ENCODE data around the gene VWCE. TPM values are rescaled to one million over a fixed set of nuclear protein-coding genes. Genes with fewer than 3 reads are reported as not detected.
A peak's percentile ranks its signal among the peaks of the same experiment; 100 is the strongest.

Gene VWCE
- polyA plus RNA-seq, 1 donor (not counting 4 experiments of a cell fraction or from before 2014, with no cell fraction given): 0.30 TPM

DNA sequence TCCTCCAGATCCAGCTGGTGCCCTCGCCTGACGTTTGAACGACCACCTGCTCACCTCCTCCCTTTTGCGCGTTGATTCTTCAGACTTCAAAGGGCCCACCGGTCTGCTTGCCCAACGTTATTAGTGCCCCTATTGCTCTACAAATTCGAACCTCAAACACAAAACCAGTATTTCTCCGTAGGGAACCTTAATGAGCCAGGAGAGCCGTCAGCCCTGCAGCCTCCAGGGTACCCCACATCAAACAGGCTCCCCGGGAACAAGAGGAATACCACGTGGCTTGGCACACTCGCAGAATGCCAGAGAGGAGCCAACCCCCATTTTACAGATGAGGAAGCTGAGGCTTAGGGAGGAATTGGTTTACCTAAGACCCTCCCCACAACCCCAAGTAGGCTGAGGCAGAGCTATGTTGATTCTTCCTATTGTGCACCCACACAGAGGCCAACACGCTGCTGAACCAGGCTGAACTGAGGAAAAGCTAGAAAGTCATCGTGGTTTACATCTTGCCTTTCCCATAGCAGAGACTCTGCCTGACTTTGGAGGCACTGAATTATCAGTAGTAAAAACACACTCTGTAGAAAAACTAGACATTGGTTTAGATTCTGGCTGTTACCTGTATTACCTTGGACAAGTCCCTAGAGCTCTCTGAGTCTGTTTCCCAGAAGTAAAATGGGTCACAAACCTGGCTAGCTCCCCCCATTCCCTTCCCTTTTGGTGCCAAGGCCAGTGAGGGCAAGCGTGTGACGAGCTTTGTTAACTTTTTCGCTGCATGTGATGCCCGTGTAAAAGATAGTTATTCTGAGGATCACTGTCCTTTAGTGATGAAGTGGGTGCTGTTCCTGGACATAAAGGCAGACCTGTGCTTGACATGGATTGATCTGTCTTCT is 38.7 kb upstream of the VWCE start:
- Histone ChIP-seq H3K79me2 (ENCODE audit: control insufficient read depth, insufficient read depth, low read length) (peaks cover 41% of the 10 kb centered on the region), H3K27me3 (ENCODE audit: control insufficient read depth, extremely low read depth, insufficient read depth, low read length) (no peaks in the 10 kb centered on the region), H3K4me3 (ENCODE audit: control insufficient read depth in 2 of 3, extremely low read depth in 1 of 3, insufficient read depth in 2 of 3, low read depth in 1 of 3, low read length in 3 of 3) (peak overlapping the region; percentile 84 to 92 (median 87)), H4K20me1 (ENCODE audit: control insufficient read depth, extremely low read depth, insufficient read depth, low read length) (peaks cover 3% of the 10 kb centered on the region), H3K9ac (ENCODE audit: control insufficient read depth, extremely low read depth, insufficient read depth, low read length) (peak overlapping the region; percentile 99), H3K27ac (ENCODE audit: control insufficient read depth, insufficient read depth, low read length) (peak overlapping the region; percentile 89), H2AFZ (ENCODE audit: control insufficient read depth, low read length) (peak overlapping the region; percentile 83), H3K4me1 (ENCODE audit: control insufficient read depth, extremely low read depth, insufficient read depth, low read length) (peaks cover 30% of the 10 kb centered on the region), H3K9me1 (ENCODE audit: control insufficient read depth, extremely low read depth, insufficient read depth, low read length) (no peaks in the 10 kb centered on the region), H3K36me3 (ENCODE audit: control insufficient read depth in 2 of 2, extremely low read depth in 1 of 2, insufficient read depth in 2 of 2, low read length in 2 of 2) (peaks cover 11 to 14% of the 10 kb centered on the region in 2 experiments), H3K9me3 (ENCODE audit: control insufficient read depth, low read depth, low read length) (no peaks in the 10 kb centered on the region), H3K4me2 (ENCODE audit: control insufficient read depth, extremely low read depth, insufficient read depth, low read depth, low read length) (peak overlapping the region; percentile 99)
- no peak for FAIRE-seq
- dilution Hi-C loops (cut with MboI; ENCODE audit: extremely low pct_ligation_motif_present, low sequenced_read_pairs): no loop called here
- TF ChIP-seq EZH2 (IDR thresholded peaks at IDR 0.05; ENCODE audit: low read length): no peak
- TF ChIP-seq, protein P1, sequence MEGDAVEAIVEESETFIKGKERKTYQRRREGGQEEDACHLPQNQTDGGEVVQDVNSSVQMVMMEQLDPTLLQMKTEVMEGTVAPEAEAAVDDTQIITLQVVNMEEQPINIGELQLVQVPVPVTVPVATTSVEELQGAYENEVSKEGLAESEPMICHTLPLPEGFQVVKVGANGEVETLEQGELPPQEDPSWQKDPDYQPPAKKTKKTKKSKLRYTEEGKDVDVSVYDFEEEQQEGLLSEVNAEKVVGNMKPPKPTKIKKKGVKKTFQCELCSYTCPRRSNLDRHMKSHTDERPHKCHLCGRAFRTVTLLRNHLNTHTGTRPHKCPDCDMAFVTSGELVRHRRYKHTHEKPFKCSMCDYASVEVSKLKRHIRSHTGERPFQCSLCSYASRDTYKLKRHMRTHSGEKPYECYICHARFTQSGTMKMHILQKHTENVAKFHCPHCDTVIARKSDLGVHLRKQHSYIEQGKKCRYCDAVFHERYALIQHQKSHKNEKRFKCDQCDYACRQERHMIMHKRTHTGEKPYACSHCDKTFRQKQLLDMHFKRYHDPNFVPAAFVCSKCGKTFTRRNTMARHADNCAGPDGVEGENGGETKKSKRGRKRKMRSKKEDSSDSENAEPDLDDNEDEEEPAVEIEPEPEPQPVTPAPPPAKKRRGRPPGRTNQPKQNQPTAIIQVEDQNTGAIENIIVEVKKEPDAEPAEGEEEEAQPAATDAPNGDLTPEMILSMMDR (optimal IDR thresholded peaks at IDR 0.05 in 1 of 3, IDR thresholded peaks at IDR 0.05 in 1 of 3, conservative IDR thresholded peaks at IDR 0.05 in 1 of 3; ENCODE audit: extremely low read depth in 1 of 3, insufficient read depth in 2 of 3, low read length in 3 of 3): no peak
- no peak for DNase-seq (ENCODE audit: low read depth, low spot score)

DNA sequence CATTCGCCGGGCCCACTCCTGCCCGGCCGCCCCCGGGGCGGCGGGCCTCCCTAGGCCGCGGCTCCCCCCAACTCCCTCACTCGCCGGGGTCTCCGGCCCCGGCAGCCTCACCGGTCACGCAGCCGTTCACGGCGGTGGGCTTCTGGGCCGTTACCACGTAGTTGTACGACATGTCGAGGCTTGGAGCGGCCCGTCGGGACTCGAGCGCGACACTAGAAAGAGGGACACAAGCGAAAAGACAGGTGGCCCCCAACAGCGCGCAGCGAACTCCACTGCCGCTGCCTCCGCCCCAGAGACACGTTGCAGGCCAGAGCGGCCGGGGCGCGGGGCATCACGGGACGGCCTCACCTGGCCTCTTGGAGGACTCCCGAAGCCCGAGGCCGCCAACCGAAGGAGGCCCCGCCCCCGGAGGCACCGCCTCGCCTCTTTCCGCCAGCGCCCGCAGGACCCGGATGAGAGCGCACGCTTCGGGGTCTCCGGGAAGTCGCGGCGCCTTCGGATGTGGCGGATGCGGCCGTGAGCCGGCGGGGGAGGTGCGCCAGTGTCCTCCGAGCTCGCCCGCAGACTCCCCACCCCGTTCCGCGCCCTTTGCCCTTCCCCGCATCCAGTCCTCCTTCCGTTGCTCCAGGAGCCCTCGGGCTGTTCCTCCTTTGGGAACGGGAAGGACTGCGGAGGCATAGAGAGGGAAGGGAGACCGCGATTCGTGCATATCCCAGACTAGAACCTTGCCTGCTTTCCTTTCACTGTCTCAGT is 37.9 kb upstream of the VWCE start, which contains the start of the genes DDB1 and TKFC:
Gene DDB1, minus strand, starts transcription at position 309 of the 753 bp plus-strand sequence. Its CDS starts 137 bp downstream, at position 172.
Gene TKFC, plus strand, starts transcription at position 432 of the 753 bp plus-strand sequence. CDS start 1,501 bp downstream, outside the sequence.
- peak; percentile 75 for DNase-seq (ENCODE audit: low read depth, low spot score)
- TF ChIP-seq, protein P1 (optimal IDR thresholded peaks at IDR 0.05 in 1 of 3, IDR thresholded peaks at IDR 0.05 in 1 of 3, conservative IDR thresholded peaks at IDR 0.05 in 1 of 3; ENCODE audit: extremely low read depth in 1 of 3, insufficient read depth in 2 of 3, low read length in 3 of 3): no peak
- TF ChIP-seq EZH2 (IDR thresholded peaks at IDR 0.05; ENCODE audit: low read length): no peak
- dilution Hi-C loops (cut with MboI; ENCODE audit: extremely low pct_ligation_motif_present, low sequenced_read_pairs): no loop called here
- H3K27me3 ChIP-seq (ENCODE audit: control insufficient read depth, extremely low read depth, insufficient read depth, low read length): no peaks in the 10 kb centered on the region
- H4K20me1 ChIP-seq (ENCODE audit: control insufficient read depth, extremely low read depth, insufficient read depth, low read length): peaks cover 3% of the 10 kb centered on the region
- peak within 1 kb of the TSS; percentile 89 for H3K27ac ChIP-seq (ENCODE audit: control insufficient read depth, insufficient read depth, low read length)
- peak within 1 kb of the TSS; percentile 99 for H3K4me2 ChIP-seq (ENCODE audit: control insufficient read depth, extremely low read depth, insufficient read depth, low read depth, low read length)
- H3K4me3 ChIP-seq (ENCODE audit: control insufficient read depth in 2 of 3, extremely low read depth in 1 of 3, insufficient read depth in 2 of 3, low read depth in 1 of 3, low read length in 3 of 3): peak within 1 kb of the TSS; percentile 84 to 92 (median 87)
- H3K9me1 ChIP-seq (ENCODE audit: control insufficient read depth, extremely low read depth, insufficient read depth, low read length): no peaks in the 10 kb centered on the region
- peaks cover 48% of the 10 kb centered on the region for H3K79me2 ChIP-seq (ENCODE audit: control insufficient read depth, insufficient read depth, low read length)
- no peaks in the 10 kb centered on the region for H3K9me3 ChIP-seq (ENCODE audit: control insufficient read depth, low read depth, low read length)
- H3K4me1 ChIP-seq (ENCODE audit: control insufficient read depth, extremely low read depth, insufficient read depth, low read length): peaks cover 30% of the 10 kb centered on the region
- no peak for FAIRE-seq
- peak within 1 kb of the TSS; percentile 85 for H2AFZ ChIP-seq (ENCODE audit: control insufficient read depth, low read length)
- peaks cover 7 to 17% of the 10 kb centered on the region in 2 experiments for H3K36me3 ChIP-seq (ENCODE audit: control insufficient read depth in 2 of 2, extremely low read depth in 1 of 2, insufficient read depth in 2 of 2, low read length in 2 of 2)
- peak within 1 kb of the TSS; percentile 99 for H3K9ac ChIP-seq (ENCODE audit: control insufficient read depth, extremely low read depth, insufficient read depth, low read length)

All from keratinocyte (primary cell).